CD14-positive monocyte (primary cell): Measurements from ENCODE around the gene LIF. TPM values are rescaled to one million over a fixed set of nuclear protein-coding genes. Genes with fewer than 3 reads are reported as not detected.
A peak's percentile ranks its signal among the peaks of the same experiment; 100 is the strongest.

Experiments used
- DNase-seq, 3 donors: peaks; one replicate each; pipeline ENCODE4 v3.0.0-alpha.2; 2011 to 2022
- H2AFZ ChIP-seq: 2 replicates; pipeline ENCODE4 v1.6.0; 2012; ENCODE audit warnings: mild to moderate bottlenecking, low read depth, low read length, inconsistent platforms; ENCODE audit not compliant: insufficient read depth, poor library complexity, severe bottlenecking
- H3K27ac ChIP-seq, 2 donors: 1 replicate in 1 of 2; 2 replicates in 1 of 2; pipeline ENCODE4 v1.5.1; 2012 to 2013; ENCODE audit warnings: low read length in 2 of 2, control low read depth in 1 of 2, inconsistent platforms in 1 of 2, low read depth in 1 of 2, mild to moderate bottlenecking in 1 of 2
- H3K27me3 ChIP-seq, 2 donors: one replicate each; pipeline versions ENCODE4 v1.6.0 to v1.6.1; 2011 to 2013; ENCODE audit warnings: low read length in 2 of 2; ENCODE audit not compliant: control insufficient read depth in 2 of 2, insufficient read depth in 2 of 2
- H3K36me3 ChIP-seq, 2 donors: replicated peaks in 1 of 2; 1 replicate in 1 of 2; 2 replicates in 1 of 2; pipeline versions ENCODE4 v1.5.1 to v1.6.1; 2012 to 2013; ENCODE audit warnings: low read length in 2 of 2, control low read depth in 1 of 2, inconsistent platforms in 1 of 2, mild to moderate bottlenecking in 1 of 2; ENCODE audit not compliant: insufficient read depth in 2 of 2, control insufficient read depth in 1 of 2
- H3K4me1 ChIP-seq, 2 donors: 1 replicate in 1 of 2; 2 replicates in 1 of 2; pipeline versions ENCODE4 v1.5.1 to v1.6.1; 2012 to 2013; ENCODE audit warnings: low read length in 2 of 2, control low read depth in 1 of 2, inconsistent platforms in 1 of 2, mild to moderate bottlenecking in 1 of 2, moderate library complexity in 1 of 2; ENCODE audit not compliant: insufficient read depth in 2 of 2, control insufficient read depth in 1 of 2
- H3K4me2 ChIP-seq: replicated peaks from 2 replicates; pipeline ENCODE3; 2012; ENCODE audit warnings: low read length, moderate library complexity, mild to moderate bottlenecking; ENCODE audit not compliant: poor library complexity, severe bottlenecking; ENCODE audit errors: extremely low read depth
- H3K4me3 ChIP-seq, 3 experiments: fragments of 200-600 bp in 1 of 3; sonication (generic) in 1 of 3; replicated peaks in 1 of 3; 1 replicate in 2 of 3; 2 replicates in 1 of 3; pipeline ENCODE4 v1.5.1; 2011 to 2013; ENCODE audit warnings: low read length in 3 of 3, mild to moderate bottlenecking in 3 of 3, control low read depth in 2 of 3, low read depth in 2 of 3, inconsistent platforms in 1 of 3, moderate library complexity in 1 of 3
- H3K79me2 ChIP-seq: 2 replicates; pipeline ENCODE4 v1.6.0; 2012; ENCODE audit warnings: mild to moderate bottlenecking, control low read depth, inconsistent platforms, low read length, moderate library complexity; ENCODE audit not compliant: insufficient read depth
- H3K9ac ChIP-seq: 2 replicates; pipeline ENCODE4 v1.6.0; 2017; ENCODE audit warnings: low read length, mild to moderate bottlenecking; ENCODE audit not compliant: insufficient read depth, poor library complexity, severe bottlenecking
- H3K9me3 ChIP-seq, 2 donors: replicated peaks in 1 of 2; 1 replicate in 1 of 2; 2 replicates in 1 of 2; pipeline versions ENCODE4 v1.5.1 to v1.6.1; 2012 to 2013; ENCODE audit warnings: low read length in 2 of 2, control low read depth in 1 of 2; ENCODE audit not compliant: control insufficient read depth in 1 of 2, insufficient read depth in 1 of 2
- H4K20me1 ChIP-seq: 2 replicates; pipeline ENCODE4 v1.6.0; 2012; ENCODE audit warnings: mild to moderate bottlenecking, low read length, control low read depth, moderate library complexity; ENCODE audit not compliant: insufficient read depth
- H3K27ac Mint-ChIP-seq, 7 donors: one replicate each; pipeline ENCODE4 v1.8.0; 2020; ENCODE audit warnings: mild to moderate bottlenecking in 7 of 7, mixed read lengths in 7 of 7, moderate library complexity in 6 of 7, inconsistent platforms in 2 of 7
- H3K27me3 Mint-ChIP-seq, 3 donors: one replicate each; pipeline ENCODE4 v1.8.0; 2021 to 2022; ENCODE audit warnings: low read depth in 3 of 3, mild to moderate bottlenecking in 3 of 3, mixed read lengths in 3 of 3, moderate library complexity in 3 of 3, inconsistent platforms in 1 of 3
- H3K36me3 Mint-ChIP-seq, 2 donors: one replicate each; pipeline ENCODE4 v1.8.0; 2020; ENCODE audit warnings: mixed read lengths in 2 of 2, inconsistent platforms in 1 of 2, mild to moderate bottlenecking in 1 of 2
- H3K4me1 Mint-ChIP-seq: one replicate; pipeline ENCODE4 v1.8.0; 2020; ENCODE audit warnings: mild to moderate bottlenecking, mixed read lengths
- H3K4me3 Mint-ChIP-seq, 2 donors: one replicate each; pipeline ENCODE4 v1.8.0; 2020; ENCODE audit warnings: mild to moderate bottlenecking in 2 of 2, mixed read lengths in 2 of 2, moderate library complexity in 1 of 2
- H3K9me3 Mint-ChIP-seq, 7 donors: one replicate each; pipeline ENCODE4 v1.8.0; 2020 to 2022; ENCODE audit warnings: mixed read lengths in 7 of 7, mild to moderate bottlenecking in 6 of 7, moderate library complexity in 6 of 7, inconsistent platforms in 2 of 7
- CTCF ChIP-seq: fragments of 200-600 bp; IDR thresholded peaks from one replicate; pipeline ENCODE4 v1.8.0; 2022; ENCODE audit warnings: antibody characterized with exemption, mild to moderate bottlenecking
- whole genome bisulfite sequencing: methylation state at CpG from one replicate; pipeline ENCODE4 v1.1.5; 2013; ENCODE audit warnings: missing lambda C conversion rate; ENCODE audit not compliant: insufficient coverage; 5-methylcytosine and 5-hydroxymethylcytosine counted together
- intact Hi-C, 2 donors: fragments of 100-400 bp; cut with micrococcal nuclease; formaldehyde crosslinking; loops; one replicate each; pipeline versions ENCODE4 v1.15.0 to v1.15.1; 2023
- polyA plus RNA-seq, 3 donors: library from polyadenylated mRNA; depleted of rRNA in 1 of 3; unstranded in 2 of 3; stranded (reverse) in 1 of 3; fragments of 300-500 nt in 2 of 3; fragments of >200 nt in 1 of 3; fragmentation: Illumina TruSeq in 2 of 3; gene quantifications; 1 replicate in 2 of 3; 2 replicates in 1 of 3; pipeline ENCODE4 v1.2.3, GENCODE V29; 2012 to 2021

Gene LIF
- polyA plus RNA-seq, 3 donors = 7.0 TPM; not detected in 2

- no peak for TF ChIP-seq CTCF
- WGBS = 0% methylated on average over 16 of the region's 35 CpGs
- Histone ChIP-seq H4K20me1 (no peaks in the 10 kb centered on the region), H2AFZ (no peak within 1 kb of the TSS), H3K36me3 (no peaks in the 10 kb centered on the region), H3K27ac (peak within 1 kb of the TSS; percentile 94 to 98), H3K4me2 (peak within 1 kb of the TSS; percentile 90), H3K79me2 (no peaks in the 10 kb centered on the region), H3K27me3 (no peaks in the 10 kb centered on the region), H3K4me3 (peak within 1 kb of the TSS; percentile 59 to 83 (median 59)), H3K9ac (peak within 1 kb of the TSS; percentile 91), H3K4me1 (peaks cover 89 to 100% of the 10 kb centered on the region in 2 donors), H3K9me3 (no peaks in the 10 kb centered on the region)
- peak; percentile 95 to 96 (median 95) for DNase-seq
- intact Hi-C loops = loop anchor here in 1 of 2 donors (5.0 kb wide), 1 partner anchor 54 kb away; no protein-coding TSS in a partner anchor
- Mint-ChIP-seq H3K4me3 (peak within 1 kb of the TSS; percentile 92 to 94), H3K9me3 (peaks cover 0 to 7% (median 0%) of the 10 kb centered on the region in 7 donors), H3K4me1 (peaks cover 87% of the 10 kb centered on the region), H3K36me3 (peaks cover 28 to 40% of the 10 kb centered on the region in 2 donors), H3K27me3 (peaks cover 10 to 21% (median 15%) of the 10 kb centered on the region in 3 donors), H3K27ac (peak within 1 kb of the TSS; percentile 96 to 99 (median 99))
Observed at GRCh38 chr22:30266445-30267381, 20.2 kb upstream of the LIF start, which contains the start of gene OSM. TSS of gene OSM (minus strand) at chr22:30266851. CDS start at chr22:30266799, 52 bp downstream.

- 0% methylated on average over 9 of the region's 24 CpGs for WGBS
- Histone ChIP-seq H3K9me3 (no peaks in the 10 kb centered on the region), H2AFZ (no peak overlapping the region), H3K27me3 (no peaks in the 10 kb centered on the region), H3K4me1 (peaks cover 89 to 100% of the 10 kb centered on the region in 2 donors), H3K4me3 (peak overlapping the region; percentile 59 to 83 (median 59)), H3K79me2 (no peaks in the 10 kb centered on the region), H3K27ac (peak overlapping the region; percentile 94 to 98), H3K4me2 (peak overlapping the region; percentile 90), H4K20me1 (no peaks in the 10 kb centered on the region), H3K36me3 (no peaks in the 10 kb centered on the region), H3K9ac (peak overlapping the region; percentile 91)
- TF ChIP-seq CTCF = no peak
- Mint-ChIP-seq H3K27me3 (peaks cover 12 to 23% (median 15%) of the 10 kb centered on the region in 3 donors), H3K4me3 (peak overlapping the region; percentile 92 to 94), H3K36me3 (peaks cover 24 to 35% of the 10 kb centered on the region in 2 donors), H3K4me1 (peaks cover 87% of the 10 kb centered on the region), H3K9me3 (peaks cover 0 to 4% (median 0%) of the 10 kb centered on the region in 7 donors), H3K27ac (peak overlapping the region; percentile 96 to 99 (median 99))
- DNase-seq = peak; percentile 94 to 95 (median 94)
- intact Hi-C loops = loop anchor here in 1 of 2 donors (5.0 kb wide), 1 partner anchor 54 kb away; no protein-coding TSS in a partner anchor
Observed at GRCh38 chr22:30265823-30266444, 19.4 kb upstream of the LIF start.
